ENCODE data around the gene OPTN. TPM values are rescaled to one million over a fixed set of nuclear protein-coding genes. Genes with fewer than 3 reads are reported as not detected.

The OPTN gene
- total RNA-seq, 1 experiment from 2014 or later: 13.5 TPM

- ChIA-PET CTCF (interaction anchor here (0.6 kb wide), 1 partner anchor 12 kb away, joined by 6 read pairs; no protein-coding TSS in a partner anchor), POLR2A (ENCODE audit: low non-redundant PET) (no interaction called here)
- no peaks in the 10 kb centered on the region for H3K9me3 ChIP-seq (ENCODE audit: low read depth, low read length, poor library complexity, severe bottlenecking)
- no peak for TF ChIP-seq CTCF (conservative IDR thresholded peaks at IDR 0.05; ENCODE audit: low read depth, low read length)
- no peak for TF ChIP-seq EZH2 (IDR thresholded peaks at IDR 0.05; ENCODE audit: borderline replicate concordance, low read depth, low read length, poor library complexity, severe bottlenecking)
- H3K27me3 ChIP-seq (replicated peaks; ENCODE audit: insufficient read depth, low read depth, low read length, poor library complexity): no peaks in the 10 kb centered on the region
- no peak overlapping the region for H3K4me3 ChIP-seq (ENCODE audit: low read depth, low read length, poor library complexity, severe bottlenecking)
- H3K4me1 ChIP-seq (ENCODE audit: insufficient read depth, low read length, poor library complexity, severe bottlenecking): no peaks in the 10 kb centered on the region
- BruUV-seq (replicated peaks): no TSS peak
- intact Hi-C loops (cut with micrococcal nuclease; ENCODE audit: unreplicated experiment): no loop called here
- peaks cover under 1% of the 10 kb centered on the region for H3K36me3 ChIP-seq (ENCODE audit: insufficient read depth, low read length, poor library complexity, severe bottlenecking)
- no peak overlapping the region for H3K27ac ChIP-seq (ENCODE audit: low read depth, low read length, poor library complexity, severe bottlenecking)
- DNase-seq (ENCODE audit: low spot score): no peak
Measured at GRCh38 chr10:13117841-13118783, 18.1 kb downstream of the OPTN start.

- H3K27ac ChIP-seq (ENCODE audit: low read depth, low read length, poor library complexity, severe bottlenecking): no peak overlapping the region
- DNase-seq (ENCODE audit: low spot score): no peak
- peaks cover 4% of the 10 kb centered on the region for H3K36me3 ChIP-seq (ENCODE audit: insufficient read depth, low read length, poor library complexity, severe bottlenecking)
- H3K27me3 ChIP-seq (replicated peaks; ENCODE audit: insufficient read depth, low read depth, low read length, poor library complexity): no peaks in the 10 kb centered on the region
- no peaks in the 10 kb centered on the region for H3K4me1 ChIP-seq (ENCODE audit: insufficient read depth, low read length, poor library complexity, severe bottlenecking)
- H3K9me3 ChIP-seq (ENCODE audit: low read depth, low read length, poor library complexity, severe bottlenecking): no peaks in the 10 kb centered on the region
- no peak overlapping the region for H3K4me3 ChIP-seq (ENCODE audit: low read depth, low read length, poor library complexity, severe bottlenecking)
- BruUV-seq (replicated peaks): no TSS peak
- POLR2A ChIA-PET (ENCODE audit: low non-redundant PET): no interaction called here
- intact Hi-C loops (cut with micrococcal nuclease; ENCODE audit: unreplicated experiment): no loop called here
- CTCF ChIA-PET: no interaction called here
- TF ChIP-seq EZH2 (IDR thresholded peaks at IDR 0.05; ENCODE audit: borderline replicate concordance, low read depth, low read length, poor library complexity, severe bottlenecking) (no peak), CTCF (conservative IDR thresholded peaks at IDR 0.05; ENCODE audit: low read depth, low read length) (no peak)
Measured at GRCh38 chr10:13118784-13119410, 18.9 kb downstream of the OPTN start.

- H3K9me3 ChIP-seq (ENCODE audit: low read depth, low read length, poor library complexity, severe bottlenecking): no peaks in the 10 kb centered on the region
- peaks cover 4% of the 10 kb centered on the region for H3K36me3 ChIP-seq (ENCODE audit: insufficient read depth, low read length, poor library complexity, severe bottlenecking)
- no TSS peak for BruUV-seq (replicated peaks)
- CTCF ChIA-PET: no interaction called here
- H3K4me3 ChIP-seq (ENCODE audit: low read depth, low read length, poor library complexity, severe bottlenecking): no peak overlapping the region
- POLR2A ChIA-PET (ENCODE audit: low non-redundant PET): no interaction called here
- no peak overlapping the region for H3K27ac ChIP-seq (ENCODE audit: low read depth, low read length, poor library complexity, severe bottlenecking)
- no peaks in the 10 kb centered on the region for H3K4me1 ChIP-seq (ENCODE audit: insufficient read depth, low read length, poor library complexity, severe bottlenecking)
- DNase-seq (ENCODE audit: low spot score): no peak
- TF ChIP-seq EZH2 (IDR thresholded peaks at IDR 0.05; ENCODE audit: borderline replicate concordance, low read depth, low read length, poor library complexity, severe bottlenecking): no peak
- no peak for TF ChIP-seq CTCF (conservative IDR thresholded peaks at IDR 0.05; ENCODE audit: low read depth, low read length)
- intact Hi-C loops (cut with micrococcal nuclease; ENCODE audit: unreplicated experiment): no loop called here
- H3K27me3 ChIP-seq (replicated peaks; ENCODE audit: insufficient read depth, low read depth, low read length, poor library complexity): no peaks in the 10 kb centered on the region
Measured at GRCh38 chr10:13120786-13121499, 21.0 kb downstream of the OPTN start.

Data from A673 (cell line).